Immature natural killer cell (primary cell): ENCODE results near the gene SUSD1. TPM values are rescaled to one million over a fixed set of nuclear protein-coding genes. Genes with fewer than 3 reads are reported as not detected.
"Not testable (repeated sequence)": the region's sequence is repeated elsewhere in the genome, so short reads cannot be mapped to it uniquely, and the experiment has no call there.

Experiments used
- DNase-seq, 3 donors: peaks; one replicate each; pipeline ENCODE4 v3.0.0; 2022; ENCODE audit warnings: mixed read lengths in 1 of 3
- H3K27ac Mint-ChIP-seq, 6 donors: one replicate each; pipeline ENCODE4 v1.8.0; 2020; ENCODE audit warnings: mixed read lengths in 6 of 6, mild to moderate bottlenecking in 5 of 6, inconsistent platforms in 4 of 6, moderate library complexity in 3 of 6
- H3K27me3 Mint-ChIP-seq, 3 donors: one replicate each; pipeline ENCODE4 v1.8.0; 2020 to 2021; ENCODE audit warnings: low read depth in 3 of 3, mild to moderate bottlenecking in 3 of 3, mixed read lengths in 3 of 3, moderate library complexity in 3 of 3, inconsistent platforms in 1 of 3
- H3K36me3 Mint-ChIP-seq, 3 donors: one replicate each; pipeline ENCODE4 v1.8.0; 2020; ENCODE audit warnings: mixed read lengths in 3 of 3, inconsistent platforms in 2 of 3, mild to moderate bottlenecking in 2 of 3
- H3K4me1 Mint-ChIP-seq, 2 donors: one replicate each; pipeline ENCODE4 v1.8.0; 2020; ENCODE audit warnings: inconsistent platforms in 2 of 2, mild to moderate bottlenecking in 2 of 2, mixed read lengths in 2 of 2, moderate library complexity in 1 of 2
- H3K4me3 Mint-ChIP-seq, 5 donors: one replicate each; pipeline ENCODE4 v1.8.0; 2020; ENCODE audit warnings: mild to moderate bottlenecking in 5 of 5, mixed read lengths in 5 of 5, inconsistent platforms in 3 of 5, moderate library complexity in 3 of 5
- H3K9me3 Mint-ChIP-seq, 6 donors: one replicate each; pipeline ENCODE4 v1.8.0; 2020; ENCODE audit warnings: mild to moderate bottlenecking in 6 of 6, mixed read lengths in 6 of 6, inconsistent platforms in 4 of 6, moderate library complexity in 3 of 6
- polyA plus RNA-seq, 3 donors: library from polyadenylated mRNA; unstranded; fragments of 300-500 nt; fragmentation: Illumina TruSeq; gene quantifications; one replicate each; pipeline ENCODE4 v1.2.3, GENCODE V29; 2021

SUSD1 gene
- polyA plus RNA-seq, 3 donors from 2014 or later: 32.3 to 66.8 (median 42.4) TPM

DNA sequence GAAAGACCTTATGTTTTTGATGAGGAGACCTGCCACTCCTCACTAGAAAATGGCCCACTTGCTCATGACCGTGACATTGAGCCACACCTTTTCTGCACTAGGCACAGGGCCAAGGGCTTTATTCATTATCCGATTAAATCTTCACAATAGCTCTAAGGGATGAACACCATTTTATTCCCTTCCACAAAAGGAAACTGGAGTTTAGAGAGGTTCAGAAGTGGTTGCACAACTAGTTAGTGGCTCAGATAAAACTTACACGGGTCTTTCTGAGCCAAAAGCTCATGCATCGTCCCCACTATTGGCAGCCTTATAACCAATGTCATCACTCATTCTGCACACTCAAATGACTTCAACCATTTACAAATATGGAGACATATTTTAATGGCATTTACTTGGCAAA, 39.4 kb downstream of the SUSD1 start:
- H3K9me3 Mint-ChIP-seq: no peaks in the 10 kb centered on the region
- no peak for DNase-seq
- no peak overlapping the region for H3K4me3 Mint-ChIP-seq
- H3K4me1 Mint-ChIP-seq: no peaks in the 10 kb centered on the region
- H3K27me3 Mint-ChIP-seq: peaks cover 0 to 3% (median 0%) of the 10 kb centered on the region in 3 donors
- H3K36me3 Mint-ChIP-seq: peaks cover 29 to 41% (median 38%) of the 10 kb centered on the region in 3 donors
- H3K27ac Mint-ChIP-seq: no peak overlapping the region

DNA sequence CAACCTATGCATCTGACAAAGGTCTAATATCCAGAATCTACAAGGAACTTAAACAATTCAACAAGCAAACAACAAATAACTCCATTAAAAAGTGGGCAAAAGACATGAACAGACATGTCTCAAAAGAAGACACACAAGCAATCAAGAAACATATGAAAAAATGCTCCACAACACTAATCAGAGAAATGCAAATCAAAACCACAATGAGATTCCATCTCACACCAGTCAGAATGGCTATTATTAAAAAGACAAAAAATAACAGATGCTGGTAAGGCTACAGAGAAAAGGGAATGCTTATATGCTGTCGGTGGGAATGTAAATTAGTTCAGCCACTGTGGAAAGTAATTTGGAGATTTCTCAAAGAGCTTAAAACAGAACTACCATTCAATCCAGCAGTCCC, 41.3 kb downstream of the SUSD1 start:
- H3K9me3 Mint-ChIP-seq, H3K4me3 Mint-ChIP-seq, H3K4me1 Mint-ChIP-seq, H3K27me3 Mint-ChIP-seq, H3K27ac Mint-ChIP-seq, DNase-seq: not testable (repeated sequence)
- peaks cover 32 to 40% (median 37%) of the 10 kb centered on the region in 3 donors for H3K36me3 Mint-ChIP-seq

DNA sequence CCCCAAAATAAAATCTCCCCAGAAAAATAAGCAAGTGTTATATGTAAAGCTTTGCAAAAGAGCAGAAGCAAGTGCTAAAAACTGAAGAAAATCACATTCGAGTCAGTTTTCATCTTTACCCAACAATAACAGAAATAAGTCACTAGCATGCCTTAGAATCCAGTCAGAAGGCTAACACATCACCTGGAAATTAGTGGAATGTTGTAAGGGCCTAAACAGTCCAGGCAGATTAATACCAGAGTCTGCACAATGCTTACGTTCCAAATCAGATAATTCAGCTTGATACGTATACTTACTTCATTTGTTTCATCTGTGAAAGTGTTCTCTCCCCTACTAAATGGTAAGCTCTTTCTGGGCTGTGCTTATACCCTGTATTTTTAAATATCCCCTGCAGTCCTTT, 42.7 kb downstream of the SUSD1 start:
- H3K4me1 Mint-ChIP-seq: peaks cover 0 to 12% of the 10 kb centered on the region in 2 donors
- H3K27me3 Mint-ChIP-seq: peaks cover 0 to 3% (median 3%) of the 10 kb centered on the region in 3 donors
- DNase-seq: no peak
- peaks cover 32 to 46% (median 41%) of the 10 kb centered on the region in 3 donors for H3K36me3 Mint-ChIP-seq
- H3K27ac Mint-ChIP-seq: no peak overlapping the region
- no peaks in the 10 kb centered on the region for H3K9me3 Mint-ChIP-seq
- H3K4me3 Mint-ChIP-seq: no peak overlapping the region

DNA sequence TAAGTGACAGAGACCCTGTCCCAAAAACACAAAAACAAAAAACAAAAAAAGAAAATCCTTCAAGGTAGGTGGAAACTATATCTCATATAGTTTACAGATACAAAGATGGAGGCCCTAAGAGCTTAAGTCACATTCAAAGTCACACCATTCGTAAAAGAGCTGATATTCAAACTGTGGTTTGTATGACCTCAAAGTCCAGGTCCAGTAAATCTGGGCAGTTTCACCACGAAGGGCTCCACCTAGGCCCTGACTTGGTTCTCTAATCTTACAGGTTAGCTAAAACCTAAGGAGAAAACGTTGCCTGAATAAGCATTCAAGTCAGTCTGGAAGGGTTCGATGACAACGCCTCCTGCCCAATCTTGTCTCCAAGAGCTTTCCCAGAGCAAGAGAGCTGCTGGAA, 44.1 kb downstream of the SUSD1 start:
- H3K36me3 Mint-ChIP-seq: peaks cover 26 to 41% (median 40%) of the 10 kb centered on the region in 3 donors
- H3K27me3 Mint-ChIP-seq: peaks cover 0 to 3% (median 3%) of the 10 kb centered on the region in 3 donors
- no peak overlapping the region for H3K4me3 Mint-ChIP-seq
- no peak for DNase-seq
- peaks cover 2 to 15% of the 10 kb centered on the region in 2 donors for H3K4me1 Mint-ChIP-seq
- H3K27ac Mint-ChIP-seq: no peak overlapping the region
- no peaks in the 10 kb centered on the region for H3K9me3 Mint-ChIP-seq

DNA sequence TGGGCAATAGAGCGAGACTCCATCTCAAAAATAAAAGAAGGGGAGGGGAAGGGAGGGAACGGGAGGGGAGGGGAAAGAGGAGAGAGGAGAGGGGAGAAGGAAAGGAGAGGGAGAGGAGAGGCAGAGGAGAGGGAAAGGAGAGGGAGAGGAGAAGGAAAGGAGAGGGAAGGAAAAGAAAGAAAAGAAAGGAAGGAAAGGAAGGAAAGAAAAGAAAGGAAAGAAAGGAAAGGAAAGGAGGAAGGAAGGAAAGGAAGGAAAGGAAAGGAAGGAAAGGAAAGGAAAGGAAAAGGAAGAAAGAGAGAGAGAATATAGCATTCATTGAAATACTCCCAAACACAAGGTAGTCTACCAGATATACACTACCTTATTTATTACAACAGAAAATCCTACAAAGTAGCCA, 44.8 kb downstream of the SUSD1 start:
- H3K9me3 Mint-ChIP-seq: no peaks in the 10 kb centered on the region
- H3K4me1 Mint-ChIP-seq: peaks cover 3 to 15% of the 10 kb centered on the region in 2 donors
- H3K27me3 Mint-ChIP-seq: peaks cover 0 to 3% (median 3%) of the 10 kb centered on the region in 3 donors
- H3K36me3 Mint-ChIP-seq: peaks cover 30 to 44% (median 35%) of the 10 kb centered on the region in 3 donors
- no peak overlapping the region for H3K4me3 Mint-ChIP-seq
- peak overlapping the region in 1 of 6 donors; percentile 70 for H3K27ac Mint-ChIP-seq
- no peak for DNase-seq

DNA sequence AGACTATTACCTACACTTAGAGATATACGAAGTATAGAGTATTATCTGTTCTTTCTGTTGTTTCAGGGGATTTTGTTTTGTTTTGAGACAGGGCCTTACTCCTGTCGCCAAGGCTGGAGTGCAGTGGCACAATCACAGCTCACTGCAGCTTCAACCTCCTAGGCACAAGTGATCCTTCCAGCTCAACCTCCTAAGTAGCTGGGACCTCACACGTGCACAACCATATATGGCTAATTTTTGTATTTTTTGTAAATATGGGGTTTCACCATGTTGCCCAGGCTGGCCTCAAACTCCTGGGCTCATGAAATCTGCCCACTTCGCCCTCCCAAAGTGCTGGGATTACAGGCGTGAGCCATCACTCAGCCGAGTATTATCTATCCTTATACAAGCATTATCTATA, 45.9 kb downstream of the SUSD1 start:
- Mint-ChIP-seq H3K36me3 (peaks cover 29 to 41% (median 31%) of the 10 kb centered on the region in 3 donors), H3K27ac (no peak overlapping the region), H3K9me3 (no peaks in the 10 kb centered on the region), H3K4me1 (peaks cover 3 to 15% of the 10 kb centered on the region in 2 donors), H3K4me3 (no peak overlapping the region), H3K27me3 (peaks cover 0 to 3% (median 3%) of the 10 kb centered on the region in 3 donors)
- no peak for DNase-seq

DNA sequence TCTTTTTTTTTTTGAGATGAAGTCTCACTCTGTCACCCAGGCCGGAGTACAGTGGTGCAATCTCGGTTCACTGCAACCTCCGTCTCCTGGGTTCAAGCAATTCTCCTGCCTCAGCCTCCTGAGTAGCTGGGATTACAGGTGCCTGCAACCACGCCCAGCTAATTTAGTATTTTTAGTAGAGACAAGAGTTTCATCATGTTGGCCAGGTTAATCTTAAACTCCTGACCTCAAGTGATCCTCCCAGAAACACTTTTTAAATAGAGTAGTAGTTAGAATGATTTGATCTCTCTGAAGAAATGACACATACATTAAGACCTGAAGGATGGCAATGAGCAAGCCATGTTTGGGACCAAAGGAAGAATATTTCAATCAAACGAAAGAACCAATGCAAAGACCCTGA, 46.7 kb downstream of the SUSD1 start:
- H3K27ac Mint-ChIP-seq, DNase-seq, H3K4me3 Mint-ChIP-seq, H3K27me3 Mint-ChIP-seq, H3K9me3 Mint-ChIP-seq: not testable (repeated sequence)
- Mint-ChIP-seq H3K4me1 (peaks cover 3 to 15% of the 10 kb centered on the region in 2 donors), H3K36me3 (peaks cover 22 to 35% (median 23%) of the 10 kb centered on the region in 3 donors)

- Mint-ChIP-seq H3K27me3 (peaks cover 0 to 3% (median 0%) of the 10 kb centered on the region in 3 donors), H3K27ac (peak overlapping the region in 2 of 6 donors; percentile 72 to 73), H3K4me3 (no peak overlapping the region), H3K9me3 (no peaks in the 10 kb centered on the region), H3K4me1 (peaks cover 10 to 25% of the 10 kb centered on the region in 2 donors), H3K36me3 (peaks cover 21 to 36% (median 23%) of the 10 kb centered on the region in 3 donors)
- DNase-seq: no peak
These were observed 47.8 kb downstream of the SUSD1 start for GRCh38 chr9:112127281-112127680.

DNA sequence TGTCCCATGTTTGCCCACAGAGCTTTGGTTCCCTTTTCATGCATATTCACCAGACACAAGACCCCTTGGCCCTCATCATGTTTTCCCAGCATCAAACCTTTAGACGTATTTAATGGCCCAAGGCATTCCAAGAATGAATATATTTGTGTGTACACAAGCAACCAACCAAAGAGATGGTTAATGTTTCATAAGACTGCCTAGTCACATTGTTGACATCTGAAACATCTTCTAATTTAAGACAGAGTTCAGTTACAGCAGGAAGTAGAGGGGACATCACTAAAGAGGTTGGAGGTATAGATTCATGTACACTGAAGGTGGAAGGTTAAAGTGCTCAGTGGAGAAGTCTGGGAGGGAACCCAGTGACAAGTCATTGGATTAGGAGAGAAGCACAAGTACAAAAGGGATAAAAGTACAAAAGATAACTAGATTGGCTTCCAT, 49.1 kb downstream of the SUSD1 start:
- no peak for DNase-seq
- H3K27ac Mint-ChIP-seq: peak overlapping the region in 1 of 6 donors; percentile 0
- H3K36me3 Mint-ChIP-seq: peaks cover 22 to 45% (median 32%) of the 10 kb centered on the region in 3 donors
- H3K9me3 Mint-ChIP-seq: no peaks in the 10 kb centered on the region
- peaks cover 0 to 3% (median 0%) of the 10 kb centered on the region in 3 donors for H3K27me3 Mint-ChIP-seq
- H3K4me1 Mint-ChIP-seq: peaks cover 22 to 38% of the 10 kb centered on the region in 2 donors
- H3K4me3 Mint-ChIP-seq: no peak overlapping the region

DNA sequence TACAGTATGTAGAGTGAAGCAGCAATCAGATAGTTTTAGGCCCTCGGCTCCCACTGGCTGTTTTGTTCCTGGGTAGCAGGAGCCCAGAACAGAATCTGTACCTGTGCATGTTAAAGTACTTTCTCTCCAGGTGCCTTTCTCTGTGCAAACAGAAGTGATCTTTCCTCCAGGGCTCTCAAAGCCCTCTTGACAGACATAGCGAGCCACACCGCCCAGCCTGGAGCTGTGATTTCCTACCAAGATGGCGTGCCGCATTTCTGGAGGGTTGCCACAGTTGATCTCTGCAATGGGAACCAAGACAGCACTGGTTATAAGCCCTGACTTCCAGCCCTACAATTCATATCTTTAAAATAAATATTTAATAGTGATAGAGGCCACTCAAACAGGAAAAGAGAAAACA, 50.9 kb downstream of the SUSD1 start:
- Mint-ChIP-seq H3K4me1 (peaks cover 25 to 47% of the 10 kb centered on the region in 2 donors), H3K4me3 (no peak overlapping the region), H3K27ac (no peak overlapping the region), H3K36me3 (peaks cover 23 to 51% (median 33%) of the 10 kb centered on the region in 3 donors), H3K9me3 (no peaks in the 10 kb centered on the region), H3K27me3 (peaks cover 0 to 3% (median 2%) of the 10 kb centered on the region in 3 donors)
- DNase-seq: no peak

GRCh38 chr9:112121633-112122032, 53.5 kb downstream of the SUSD1 start:
- Mint-ChIP-seq H3K36me3 (peaks cover 23 to 47% (median 27%) of the 10 kb centered on the region in 3 donors), H3K4me3 (peak overlapping the region in 4 of 5 donors; percentile 4 to 34 (median 16)), H3K27me3 (peaks cover 0 to 2% (median 0%) of the 10 kb centered on the region in 3 donors), H3K4me1 (peaks cover 25 to 37% of the 10 kb centered on the region in 2 donors), H3K27ac (peak overlapping the region; percentile 4 to 76 (median 40)), H3K9me3 (no peaks in the 10 kb centered on the region)
- DNase-seq: peak; percentile 14 to 25 (median 17)

DNA sequence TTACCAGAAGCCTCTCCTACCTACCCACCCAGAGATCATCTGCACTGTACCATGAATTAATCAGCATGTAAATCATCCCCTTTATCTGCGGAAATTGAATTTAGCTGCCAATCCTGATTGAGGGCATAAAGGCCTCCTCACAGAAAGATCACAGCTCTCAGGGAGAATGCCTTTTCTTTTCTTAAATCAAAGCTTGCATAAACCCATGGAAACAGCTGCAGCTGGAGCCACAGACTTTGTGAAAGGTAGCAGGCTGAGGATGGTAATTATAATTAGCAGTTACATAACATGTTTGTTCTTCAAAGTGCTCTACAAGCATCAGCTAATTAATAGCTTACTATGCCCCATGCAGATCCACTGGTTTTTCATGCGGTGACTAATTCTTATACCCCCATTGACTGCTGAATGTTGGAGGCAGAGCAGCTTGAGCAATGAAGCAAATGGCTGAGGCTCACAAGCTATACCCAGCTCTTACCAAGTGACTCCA, 54.6 kb downstream of the SUSD1 start:
- Mint-ChIP-seq H3K36me3 (peaks cover 24 to 46% (median 30%) of the 10 kb centered on the region in 3 donors), H3K27me3 (peaks cover 0 to 2% (median 0%) of the 10 kb centered on the region in 3 donors), H3K9me3 (no peaks in the 10 kb centered on the region), H3K4me3 (no peak overlapping the region), H3K4me1 (peaks cover 22 to 37% of the 10 kb centered on the region in 2 donors), H3K27ac (peak overlapping the region in 1 of 6 donors; percentile 62)
- DNase-seq: no peak

GRCh38 chr9:112120030-112120341, 55.1 kb downstream of the SUSD1 start:
- no peaks in the 10 kb centered on the region for H3K9me3 Mint-ChIP-seq
- no peak overlapping the region for H3K4me3 Mint-ChIP-seq
- H3K36me3 Mint-ChIP-seq: peaks cover 24 to 44% (median 29%) of the 10 kb centered on the region in 3 donors
- H3K4me1 Mint-ChIP-seq: peaks cover 22 to 37% of the 10 kb centered on the region in 2 donors
- H3K27me3 Mint-ChIP-seq: peaks cover 0 to 2% (median 0%) of the 10 kb centered on the region in 3 donors
- no peak for DNase-seq
- H3K27ac Mint-ChIP-seq: peak overlapping the region in 2 of 6 donors; percentile 14 to 62

DNA sequence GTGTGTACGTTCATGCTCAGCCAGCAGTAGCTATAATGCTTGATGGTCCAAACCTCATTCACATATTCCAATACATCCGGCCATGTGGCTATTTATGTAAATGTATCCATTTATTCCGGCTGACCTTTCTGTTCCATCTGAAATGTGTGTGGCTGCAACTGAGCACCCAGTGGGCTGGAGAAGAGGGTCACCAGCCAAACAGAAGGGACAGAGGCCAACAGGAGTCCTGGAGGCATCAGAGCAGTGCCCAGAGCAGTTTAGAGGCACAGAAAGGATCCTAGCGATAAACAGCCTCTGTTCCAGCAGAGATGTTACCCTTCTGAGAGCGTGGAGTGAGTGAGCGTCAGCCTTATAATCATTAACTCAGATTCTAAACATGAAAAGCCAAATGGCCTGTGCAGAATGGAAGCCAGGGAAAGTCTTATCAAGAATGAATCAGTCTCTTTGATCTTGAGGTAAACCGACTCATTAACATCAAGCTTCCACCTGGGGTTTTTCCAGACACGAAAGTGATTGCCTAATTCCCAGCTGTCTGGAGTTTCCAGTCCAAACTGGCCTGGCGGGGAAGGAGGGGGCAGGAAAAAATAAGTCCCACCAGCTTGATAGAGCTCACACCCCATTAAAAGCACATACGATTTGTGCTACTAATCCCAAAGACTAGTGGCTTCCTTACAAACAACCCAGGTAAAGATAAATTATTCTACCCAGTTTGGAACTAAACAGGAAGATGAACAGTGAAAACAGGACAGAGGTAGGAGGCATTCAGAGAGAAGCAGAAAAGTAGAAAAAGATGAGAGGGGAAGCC, 55.7 kb downstream of the SUSD1 start:
- Mint-ChIP-seq H3K4me1 (peaks cover 22 to 37% of the 10 kb centered on the region in 2 donors), H3K4me3 (no peak overlapping the region), H3K36me3 (peaks cover 24 to 44% (median 27%) of the 10 kb centered on the region in 3 donors), H3K27me3 (peaks cover 0 to 2% (median 0%) of the 10 kb centered on the region in 3 donors), H3K9me3 (no peaks in the 10 kb centered on the region), H3K27ac (peak overlapping the region in 2 of 6 donors; percentile 14 to 62)
- no peak for DNase-seq
